ENCODE measurements around the gene ADGRB3.

Gene ADGRB3

GRCh38 chr6:68993911-68994310 lies 358.8 kb downstream of the ADGRB3 start:
- H3K4me1 ChIP-seq, result no peaks in the 10 kb centered on the region
- no peak for TF ChIP-seq Cebpa-rat (IDR thresholded peaks at IDR 0.05)
- no peaks in the 10 kb centered on the region for H4K20me1 ChIP-seq
- H3K36me3 ChIP-seq, result no peaks in the 10 kb centered on the region
- no peak overlapping the region for H3K9ac ChIP-seq
- H3K27me3 ChIP-seq, result no peaks in the 10 kb centered on the region
- no peak overlapping the region for H3K4me3 ChIP-seq
- H3K9me3 ChIP-seq, result no peaks in the 10 kb centered on the region
- H3K4me2 ChIP-seq, result no peak overlapping the region
- no peak overlapping the region for H3K27ac ChIP-seq

- Histone ChIP-seq H3K9ac (no peak overlapping the region), H3K9me3 (no peaks in the 10 kb centered on the region), H3K4me1 (no peaks in the 10 kb centered on the region), H3K27me3 (no peaks in the 10 kb centered on the region), H3K4me3 (no peak overlapping the region), H4K20me1 (no peaks in the 10 kb centered on the region), H3K4me2 (no peak overlapping the region), H3K36me3 (no peaks in the 10 kb centered on the region), H3K27ac (no peak overlapping the region)
- TF ChIP-seq Cebpa-rat (IDR thresholded peaks at IDR 0.05), result no peak
Observed at GRCh38 chr6:68994521-68994920, 359.4 kb downstream of the ADGRB3 start.

DNA sequence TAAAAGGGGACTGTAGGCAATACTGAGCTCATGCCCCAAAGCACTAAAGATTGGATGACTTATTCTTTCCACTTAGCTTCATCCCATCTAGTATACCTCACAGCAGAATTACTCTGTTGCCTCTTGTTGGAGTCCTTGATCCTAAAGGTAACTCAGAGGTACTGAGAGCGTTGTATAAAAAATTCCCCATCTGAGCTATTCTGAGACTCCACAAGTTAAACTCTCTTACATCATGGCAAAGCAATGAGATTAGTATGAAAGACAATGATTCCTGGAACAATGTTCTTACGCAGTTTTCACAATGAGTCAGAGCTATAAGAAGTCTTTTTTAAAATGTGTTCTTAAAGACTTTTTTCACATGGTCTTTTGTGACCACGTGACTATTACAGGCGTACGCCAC lies 370.1 kb downstream of the ADGRB3 start:
- no peak for TF ChIP-seq Cebpa-rat (IDR thresholded peaks at IDR 0.05)
- Histone ChIP-seq H3K4me1 (no peaks in the 10 kb centered on the region), H3K27me3 (no peaks in the 10 kb centered on the region), H3K27ac (no peak overlapping the region), H3K36me3 (no peaks in the 10 kb centered on the region), H3K9ac (no peak overlapping the region), H3K4me2 (no peak overlapping the region), H4K20me1 (no peaks in the 10 kb centered on the region), H3K4me3 (no peak overlapping the region), H3K9me3 (no peaks in the 10 kb centered on the region)

DNA sequence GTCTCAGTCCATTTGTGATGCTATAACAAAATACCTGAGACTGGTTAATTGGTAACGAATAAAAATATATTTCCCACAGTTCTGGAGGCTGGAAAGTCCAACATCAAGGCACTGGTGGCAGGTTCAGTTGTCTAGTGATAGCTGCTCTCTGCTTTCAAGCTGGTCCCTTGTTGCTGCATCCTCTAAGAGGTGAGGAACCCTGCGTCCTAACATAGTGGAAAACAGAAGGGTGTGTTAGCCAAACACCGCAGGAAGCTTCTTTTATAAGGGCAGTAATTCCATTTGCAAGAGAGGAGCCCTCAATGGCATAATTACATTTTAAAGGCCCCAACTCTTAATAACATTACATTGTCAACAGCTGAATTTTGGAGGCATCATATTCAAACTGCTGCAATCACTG lies 372.7 kb downstream of the ADGRB3 start:
- Histone ChIP-seq H3K4me3 (no peak overlapping the region), H3K27me3 (no peaks in the 10 kb centered on the region), H3K4me2 (no peak overlapping the region)

GRCh38 chr6:69012211-69012610 lies 377.1 kb downstream of the ADGRB3 start:
- H3K4me1 ChIP-seq, result no peaks in the 10 kb centered on the region
- TF ChIP-seq Cebpa-rat (IDR thresholded peaks at IDR 0.05), result no peak
- H3K9ac ChIP-seq, result no peak overlapping the region
- H4K20me1 ChIP-seq, result no peaks in the 10 kb centered on the region
- no peak overlapping the region for H3K27ac ChIP-seq
- H3K36me3 ChIP-seq, result no peaks in the 10 kb centered on the region
- H3K27me3 ChIP-seq, result no peaks in the 10 kb centered on the region
- no peak overlapping the region for H3K4me2 ChIP-seq
- H3K4me3 ChIP-seq, result no peak overlapping the region
- no peaks in the 10 kb centered on the region for H3K9me3 ChIP-seq

More for the DNA sequence above, 372.7 kb downstream of the ADGRB3 start:
- TF ChIP-seq Cebpa-rat (IDR thresholded peaks at IDR 0.05), result no peak
- Histone ChIP-seq H3K36me3 (no peaks in the 10 kb centered on the region), H3K9me3 (no peaks in the 10 kb centered on the region), H3K4me1 (no peaks in the 10 kb centered on the region), H3K9ac (no peak overlapping the region), H4K20me1 (no peaks in the 10 kb centered on the region), H3K27ac (no peak overlapping the region)

- no peak overlapping the region for H3K4me3 ChIP-seq
- H3K27me3 ChIP-seq, result no peaks in the 10 kb centered on the region
- no peak overlapping the region for H3K4me2 ChIP-seq
- no peak for TF ChIP-seq Cebpa-rat (IDR thresholded peaks at IDR 0.05)
- no peaks in the 10 kb centered on the region for H3K4me1 ChIP-seq
- H3K27ac ChIP-seq, result no peak overlapping the region
- no peak overlapping the region for H3K9ac ChIP-seq
- no peaks in the 10 kb centered on the region for H3K36me3 ChIP-seq
- no peaks in the 10 kb centered on the region for H3K9me3 ChIP-seq
- H4K20me1 ChIP-seq, result no peaks in the 10 kb centered on the region
Observed at GRCh38 chr6:69012876-69013275, 377.8 kb downstream of the ADGRB3 start.

DNA sequence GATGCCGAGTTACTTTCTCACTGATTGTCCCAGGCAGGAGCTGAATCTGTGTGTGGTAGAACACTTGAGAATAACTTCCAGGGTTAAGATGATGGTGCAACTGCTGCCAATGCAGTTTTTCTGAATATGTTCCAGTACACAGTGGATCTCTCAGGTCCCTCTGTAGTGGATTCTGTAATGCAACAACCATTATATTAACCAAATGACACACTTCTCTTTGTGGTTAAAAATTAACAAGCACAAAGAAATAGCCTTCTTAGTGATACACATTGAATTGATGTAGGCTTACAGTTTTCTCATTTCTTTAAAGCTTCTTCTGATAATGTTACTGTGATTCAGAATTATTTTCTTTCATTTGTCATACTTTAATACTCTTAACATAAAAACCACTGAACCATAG lies 383.8 kb downstream of the ADGRB3 start:
- H3K9me3 ChIP-seq, result no peaks in the 10 kb centered on the region
- H3K4me2 ChIP-seq, result no peak overlapping the region
- H3K4me1 ChIP-seq, result no peaks in the 10 kb centered on the region
- H3K9ac ChIP-seq, result no peak overlapping the region
- no peaks in the 10 kb centered on the region for H3K27me3 ChIP-seq
- H3K36me3 ChIP-seq, result no peaks in the 10 kb centered on the region
- H4K20me1 ChIP-seq, result no peaks in the 10 kb centered on the region
- no peak overlapping the region for H3K27ac ChIP-seq
- H3K4me3 ChIP-seq, result no peak overlapping the region
- TF ChIP-seq Cebpa-rat (IDR thresholded peaks at IDR 0.05), result no peak

GRCh38 chr6:69019832-69020231 lies 384.8 kb downstream of the ADGRB3 start:
- no peak overlapping the region for H3K4me2 ChIP-seq
- no peak overlapping the region for H3K27ac ChIP-seq
- H3K9me3 ChIP-seq, result no peaks in the 10 kb centered on the region
- no peak overlapping the region for H3K9ac ChIP-seq
- H3K4me3 ChIP-seq, result no peak overlapping the region
- no peaks in the 10 kb centered on the region for H4K20me1 ChIP-seq
- no peaks in the 10 kb centered on the region for H3K36me3 ChIP-seq
- H3K4me1 ChIP-seq, result no peaks in the 10 kb centered on the region
- no peaks in the 10 kb centered on the region for H3K27me3 ChIP-seq
- TF ChIP-seq Cebpa-rat (IDR thresholded peaks at IDR 0.05), result no peak

DNA sequence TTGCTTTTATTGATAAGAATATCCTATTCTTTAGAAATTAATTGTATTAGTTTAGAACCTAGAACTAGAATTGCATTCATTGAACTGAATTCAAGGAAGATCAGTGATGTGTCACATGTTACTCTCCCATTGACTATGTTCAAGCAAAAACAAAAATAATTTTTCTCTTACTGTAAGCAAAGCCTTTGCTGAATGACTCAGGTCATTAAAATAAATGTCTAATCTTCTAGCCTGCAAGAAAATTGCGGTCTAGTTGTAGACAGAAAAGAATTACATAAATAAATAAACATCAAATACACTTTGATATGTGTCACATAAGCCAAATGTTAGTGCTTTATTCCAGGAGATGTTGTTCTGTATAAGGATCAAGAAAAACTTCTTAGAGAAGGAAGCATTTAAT lies 387.9 kb downstream of the ADGRB3 start:
- no peaks in the 10 kb centered on the region for H3K36me3 ChIP-seq
- H3K27me3 ChIP-seq, result no peaks in the 10 kb centered on the region
- H3K4me1 ChIP-seq, result no peaks in the 10 kb centered on the region
- no peaks in the 10 kb centered on the region for H3K9me3 ChIP-seq
- H3K9ac ChIP-seq, result no peak overlapping the region
- no peak overlapping the region for H3K4me3 ChIP-seq
- H3K4me2 ChIP-seq, result no peak overlapping the region
- no peak overlapping the region for H3K27ac ChIP-seq
- H4K20me1 ChIP-seq, result no peaks in the 10 kb centered on the region
- TF ChIP-seq Cebpa-rat (IDR thresholded peaks at IDR 0.05), result no peak

GRCh38 chr6:69026243-69026642 lies 391.2 kb downstream of the ADGRB3 start:
- Histone ChIP-seq H4K20me1 (no peaks in the 10 kb centered on the region), H3K36me3 (no peaks in the 10 kb centered on the region), H3K4me3 (no peak overlapping the region), H3K27me3 (no peaks in the 10 kb centered on the region), H3K4me1 (no peaks in the 10 kb centered on the region), H3K9ac (no peak overlapping the region), H3K4me2 (no peak overlapping the region), H3K9me3 (no peaks in the 10 kb centered on the region), H3K27ac (no peak overlapping the region)
- no peak for TF ChIP-seq Cebpa-rat (IDR thresholded peaks at IDR 0.05)

- Histone ChIP-seq H3K9ac (no peak overlapping the region), H3K4me3 (no peak overlapping the region), H3K36me3 (no peaks in the 10 kb centered on the region), H3K27ac (no peak overlapping the region), H3K4me2 (no peak overlapping the region), H3K27me3 (no peaks in the 10 kb centered on the region), H4K20me1 (no peaks in the 10 kb centered on the region), H3K4me1 (no peaks in the 10 kb centered on the region), H3K9me3 (no peaks in the 10 kb centered on the region)
- TF ChIP-seq Cebpa-rat (IDR thresholded peaks at IDR 0.05), result no peak
Observed at GRCh38 chr6:69026715-69027114, 391.6 kb downstream of the ADGRB3 start.

All from BLaER1 (cell line).